Astrocyte of the cerebellum (primary cell): ENCODE data around the gene ITGA3.

ENCODE experiments used
- DNase-seq: peaks from one replicate; pipeline ENCODE4 v3.0.0-alpha.2; 2011; ENCODE audit warnings: low read depth
- H3K4me3 ChIP-seq: 2 replicates; pipeline ENCODE4 v1.5.1; 2011; ENCODE audit warnings: mild to moderate bottlenecking, low read depth, low read length, moderate library complexity
- in situ Hi-C: cut with HindIII; loops from 2 replicates; pipeline ENCODE4 v1.10.0; 2017; ENCODE audit warnings: low sequenced_read_pairs
- TF ChIP-seq, protein P1 (sequence below): IDR thresholded peaks from 2 replicates; pipeline ENCODE4 v1.5.1; 2012; ENCODE audit warnings: low read length, low read depth, moderate library complexity, mild to moderate bottlenecking; ENCODE audit errors: missing control alignments

The ITGA3 gene

GRCh38 chr17:50042211-50042610, 13.7 kb upstream of the ITGA3 start:
- TF ChIP-seq, protein P1, sequence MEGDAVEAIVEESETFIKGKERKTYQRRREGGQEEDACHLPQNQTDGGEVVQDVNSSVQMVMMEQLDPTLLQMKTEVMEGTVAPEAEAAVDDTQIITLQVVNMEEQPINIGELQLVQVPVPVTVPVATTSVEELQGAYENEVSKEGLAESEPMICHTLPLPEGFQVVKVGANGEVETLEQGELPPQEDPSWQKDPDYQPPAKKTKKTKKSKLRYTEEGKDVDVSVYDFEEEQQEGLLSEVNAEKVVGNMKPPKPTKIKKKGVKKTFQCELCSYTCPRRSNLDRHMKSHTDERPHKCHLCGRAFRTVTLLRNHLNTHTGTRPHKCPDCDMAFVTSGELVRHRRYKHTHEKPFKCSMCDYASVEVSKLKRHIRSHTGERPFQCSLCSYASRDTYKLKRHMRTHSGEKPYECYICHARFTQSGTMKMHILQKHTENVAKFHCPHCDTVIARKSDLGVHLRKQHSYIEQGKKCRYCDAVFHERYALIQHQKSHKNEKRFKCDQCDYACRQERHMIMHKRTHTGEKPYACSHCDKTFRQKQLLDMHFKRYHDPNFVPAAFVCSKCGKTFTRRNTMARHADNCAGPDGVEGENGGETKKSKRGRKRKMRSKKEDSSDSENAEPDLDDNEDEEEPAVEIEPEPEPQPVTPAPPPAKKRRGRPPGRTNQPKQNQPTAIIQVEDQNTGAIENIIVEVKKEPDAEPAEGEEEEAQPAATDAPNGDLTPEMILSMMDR = no peak
- DNase-seq = no peak
- H3K4me3 ChIP-seq = no peak overlapping the region
- in situ Hi-C loops = no loop called here

GRCh38 chr17:50043290-50044148, 12.4 kb upstream of the ITGA3 start:
- TF ChIP-seq, protein P1 = no peak
- H3K4me3 ChIP-seq = no peak overlapping the region
- in situ Hi-C loops = no loop called here
- DNase-seq = no peak

- in situ Hi-C loops = no loop called here
- DNase-seq = no peak
- no peak overlapping the region for H3K4me3 ChIP-seq
- TF ChIP-seq, protein P1 = no peak
Measured at GRCh38 chr17:50044483-50044882, 11.4 kb upstream of the ITGA3 start.

GRCh38 chr17:50045154-50045553, 10.8 kb upstream of the ITGA3 start:
- no peak overlapping the region for H3K4me3 ChIP-seq
- in situ Hi-C loops = no loop called here
- TF ChIP-seq, protein P1 = no peak
- DNase-seq = no peak

- in situ Hi-C loops = no loop called here
Measured at GRCh38 chr17:50046179-50046578, 9.7 kb upstream of the ITGA3 start.

GRCh38 chr17:50046667-50047066, 9.2 kb upstream of the ITGA3 start:
- DNase-seq = no peak
- TF ChIP-seq, protein P1 = no peak
- in situ Hi-C loops = no loop called here
- no peak overlapping the region for H3K4me3 ChIP-seq

More at GRCh38 chr17:50046179-50046578, 9.7 kb upstream of the ITGA3 start:
- TF ChIP-seq, protein P1 = no peak
- DNase-seq = no peak
- no peak overlapping the region for H3K4me3 ChIP-seq
